Hepatocyte (in vitro differentiated cells): ENCODE data around the gene GMDS. TPM values are rescaled to one million over a fixed set of nuclear protein-coding genes. Genes with fewer than 3 reads are reported as not detected.
A peak's percentile ranks its signal among the peaks of the same experiment; 100 is the strongest.

ENCODE experiments used
- DNase-seq: peaks from one replicate; pipeline ENCODE4 v3.0.0-alpha.2; 2016; ENCODE audit warnings: low spot score
- H2AFZ ChIP-seq: fragments of 200-600 bp; sonication (generic); 2 replicates; pipeline ENCODE4 v1.6.0; 2016; ENCODE audit warnings: antibody characterized with exemption, mild to moderate bottlenecking
- H3K27ac ChIP-seq: fragments of 200-600 bp; sonication (generic); 2 replicates; pipeline ENCODE4 v1.5.1; 2016; ENCODE audit warnings: mild to moderate bottlenecking
- H3K27me3 ChIP-seq: fragments of 200-600 bp; sonication (generic); 2 replicates; pipeline ENCODE4 v1.6.1; 2016
- H3K36me3 ChIP-seq: fragments of 200-600 bp; sonication (generic); replicated peaks from 2 replicates; pipeline ENCODE4 v1.5.1; 2016; ENCODE audit warnings: low read depth; ENCODE audit not compliant: insufficient read depth
- H3K4me1 ChIP-seq: fragments of 200-600 bp; sonication (generic); 2 replicates; pipeline ENCODE4 v1.5.1; 2016; ENCODE audit warnings: mild to moderate bottlenecking, moderate library complexity; ENCODE audit not compliant: insufficient read depth
- H3K4me2 ChIP-seq: fragments of 200-600 bp; sonication (generic); 2 replicates; pipeline ENCODE4 v1.6.0; 2016
- H3K4me3 ChIP-seq: fragments of 200-600 bp; sonication (generic); 2 replicates; pipeline ENCODE4 v1.5.1; 2016; ENCODE audit warnings: mild to moderate bottlenecking
- H3K79me2 ChIP-seq: fragments of 200-600 bp; sonication (generic); 2 replicates; pipeline ENCODE4 v1.6.0; 2017; ENCODE audit warnings: mild to moderate bottlenecking
- H3K9me2 ChIP-seq: fragments of 200-600 bp; sonication (generic); replicated peaks from 2 replicates; pipeline ENCODE4 v1.6.0; 2017; ENCODE audit warnings: mild to moderate bottlenecking; ENCODE audit not compliant: insufficient read depth
- H3K9me3 ChIP-seq: fragments of 200-600 bp; sonication (generic); 2 replicates; pipeline ENCODE4 v1.5.1; 2016; ENCODE audit warnings: low read depth, mild to moderate bottlenecking
- H4K20me1 ChIP-seq: fragments of 200-600 bp; sonication (generic); 2 replicates; pipeline ENCODE4 v1.6.0; 2016; ENCODE audit warnings: mild to moderate bottlenecking; ENCODE audit not compliant: insufficient read depth, poor library complexity, severe bottlenecking
- CTCF ChIP-seq: fragments of 200-600 bp; sonication (generic); IDR thresholded peaks from 2 replicates; pipeline ENCODE4 v1.5.1; 2016; ENCODE audit warnings: antibody characterized with exemption, mild to moderate bottlenecking; ENCODE audit not compliant: poor library complexity
- EZH2 ChIP-seq: fragments of 200-600 bp; sonication (generic); IDR thresholded peaks from 2 replicates; pipeline ENCODE4 v1.6.1; 2016; ENCODE audit warnings: antibody characterized with exemption, mild to moderate bottlenecking, borderline replicate concordance
- EZH2phosphoT487 ChIP-seq: fragments of 200-600 bp; sonication (generic); IDR thresholded peaks from one replicate; pipeline ENCODE4 v1.6.1; 2018; ENCODE audit warnings: antibody characterized with exemption, mild to moderate bottlenecking, low read depth, moderate library complexity; ENCODE audit not compliant: unreplicated experiment, severe bottlenecking
- WGBS: methylation state at CpG from one replicate; pipeline ENCODE4 v1.1.6; 2016; ENCODE audit warnings: low lambda C conversion rate; ENCODE audit errors: missing lambda C conversion rate; 5-methylcytosine and 5-hydroxymethylcytosine counted together
- polyA plus RNA-seq: library from polyadenylated mRNA; unstranded; fragments of >200 nt; fragmentation: Nextera tagmentation; extraction: Ambion mirVana; gene quantifications from 2 replicates; pipeline ENCODE4 v1.2.1, GENCODE V29; 2016
- total RNA-seq: library from RNA; depleted of rRNA; stranded (reverse); fragments of >200 nt; gene quantifications from 2 replicates; pipeline ENCODE4 v1.2.3, GENCODE V29; 2014

GMDS gene
- total and polyA plus RNA-seq, 2 experiments from 2014 or later, result 20.7 to 32.6 TPM

GRCh38 chr6:1622851-1623768 lies 622.3 kb downstream of the GMDS start:
- TF ChIP-seq CTCF (no peak), EZH2 (no peak), EZH2phosphoT487 (no peak)
- H3K79me2 ChIP-seq, result no peaks in the 10 kb centered on the region
- H3K36me3 ChIP-seq, result no peaks in the 10 kb centered on the region
- H2AFZ ChIP-seq, result no peak overlapping the region
- no peak for DNase-seq
- 78% methylated on average over 8 of the region's 8 CpGs for WGBS
- no peak overlapping the region for H3K27ac ChIP-seq
- no peaks in the 10 kb centered on the region for H3K9me3 ChIP-seq
- H3K4me1 ChIP-seq, result peaks cover 22% of the 10 kb centered on the region
- no peak overlapping the region for H3K4me2 ChIP-seq
- no peaks in the 10 kb centered on the region for H3K9me2 ChIP-seq
- no peak overlapping the region for H3K4me3 ChIP-seq
- H4K20me1 ChIP-seq, result no peaks in the 10 kb centered on the region
- H3K27me3 ChIP-seq, result peaks cover 100% of the 10 kb centered on the region

GRCh38 chr6:1622220-1622850 lies 623.1 kb downstream of the GMDS start:
- 53% methylated on average over 15 of the region's 15 CpGs for WGBS
- Histone ChIP-seq H3K4me2 (no peak overlapping the region), H3K27ac (no peak overlapping the region), H3K4me3 (no peak overlapping the region), H3K36me3 (no peaks in the 10 kb centered on the region), H3K4me1 (peaks cover 22% of the 10 kb centered on the region), H2AFZ (no peak overlapping the region), H3K9me3 (no peaks in the 10 kb centered on the region), H3K79me2 (no peaks in the 10 kb centered on the region), H3K9me2 (no peaks in the 10 kb centered on the region), H3K27me3 (peaks cover 100% of the 10 kb centered on the region), H4K20me1 (no peaks in the 10 kb centered on the region)
- TF ChIP-seq EZH2 (peak; percentile 5), CTCF (no peak)
- DNase-seq, result no peak

- Histone ChIP-seq H3K27me3 (peaks cover 100% of the 10 kb centered on the region), H3K4me1 (peaks cover 22% of the 10 kb centered on the region), H3K9me2 (no peaks in the 10 kb centered on the region)
Observed at GRCh38 chr6:1621070-1621701, 624.2 kb downstream of the GMDS start.

More at GRCh38 chr6:1621070-1621701, 624.2 kb downstream of the GMDS start:
- H4K20me1 ChIP-seq, result no peaks in the 10 kb centered on the region
- TF ChIP-seq EZH2 (no peak), CTCF (no peak), EZH2phosphoT487 (no peak)
- H3K36me3 ChIP-seq, result no peaks in the 10 kb centered on the region
- H3K27ac ChIP-seq, result no peak overlapping the region
- DNase-seq, result no peak
- H2AFZ ChIP-seq, result no peak overlapping the region
- H3K4me3 ChIP-seq, result no peak overlapping the region
- H3K9me3 ChIP-seq, result no peaks in the 10 kb centered on the region
- H3K4me2 ChIP-seq, result no peak overlapping the region
- no peaks in the 10 kb centered on the region for H3K79me2 ChIP-seq
- 51% methylated on average over 30 of the region's 30 CpGs for WGBS
